OCI-LY3 (cell line): Measurements from ENCODE around the gene NTN5.

Source experiments
- EZH2phosphoT487 ChIP-seq: fragments of 200-600 bp; shearing (Covaris generic); IDR thresholded peaks from 2 replicates; pipeline ENCODE4 v1.6.1; 2018; ENCODE audit warnings: antibody characterized with exemption, mixed run types, low read depth
- TF ChIP-seq, protein P1 (sequence below): fragments of 200-600, 300-600 bp; sonication (generic); IDR thresholded peaks from 2 replicates; pipeline ENCODE4 v1.5.1; 2014; ENCODE audit warnings: antibody characterized with exemption, low read length, low read depth

DNA sequence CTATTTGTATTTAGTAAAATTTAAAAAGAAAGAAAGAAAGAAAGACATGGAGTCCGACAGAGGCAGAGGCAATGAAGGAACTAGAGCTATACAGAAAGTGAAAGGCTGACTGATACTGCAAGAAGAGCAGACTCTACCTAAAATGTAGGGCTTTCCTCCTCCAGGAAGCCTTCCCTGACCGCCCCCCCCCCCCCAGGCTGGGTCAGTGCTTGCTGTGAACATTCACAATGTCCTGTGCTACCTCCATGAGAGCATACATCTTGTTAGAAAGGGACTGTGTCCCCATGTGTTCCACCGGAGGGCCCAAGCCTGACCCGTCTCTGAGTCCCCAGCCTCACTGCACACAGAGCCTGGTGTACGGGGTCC, 21.2 kb downstream of the NTN5 start:
- TF ChIP-seq, protein P1, sequence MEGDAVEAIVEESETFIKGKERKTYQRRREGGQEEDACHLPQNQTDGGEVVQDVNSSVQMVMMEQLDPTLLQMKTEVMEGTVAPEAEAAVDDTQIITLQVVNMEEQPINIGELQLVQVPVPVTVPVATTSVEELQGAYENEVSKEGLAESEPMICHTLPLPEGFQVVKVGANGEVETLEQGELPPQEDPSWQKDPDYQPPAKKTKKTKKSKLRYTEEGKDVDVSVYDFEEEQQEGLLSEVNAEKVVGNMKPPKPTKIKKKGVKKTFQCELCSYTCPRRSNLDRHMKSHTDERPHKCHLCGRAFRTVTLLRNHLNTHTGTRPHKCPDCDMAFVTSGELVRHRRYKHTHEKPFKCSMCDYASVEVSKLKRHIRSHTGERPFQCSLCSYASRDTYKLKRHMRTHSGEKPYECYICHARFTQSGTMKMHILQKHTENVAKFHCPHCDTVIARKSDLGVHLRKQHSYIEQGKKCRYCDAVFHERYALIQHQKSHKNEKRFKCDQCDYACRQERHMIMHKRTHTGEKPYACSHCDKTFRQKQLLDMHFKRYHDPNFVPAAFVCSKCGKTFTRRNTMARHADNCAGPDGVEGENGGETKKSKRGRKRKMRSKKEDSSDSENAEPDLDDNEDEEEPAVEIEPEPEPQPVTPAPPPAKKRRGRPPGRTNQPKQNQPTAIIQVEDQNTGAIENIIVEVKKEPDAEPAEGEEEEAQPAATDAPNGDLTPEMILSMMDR: no peak
- no peak for TF ChIP-seq EZH2phosphoT487
